ENCODE measurements around the gene MMRN1.
"Not testable (repeated sequence)": the region's sequence is repeated elsewhere in the genome, so short reads cannot be mapped to it uniquely, and the experiment has no call there.

MMRN1 gene

GRCh38 chr4:89876548-89876947, 18.1 kb upstream of the MMRN1 start:
- Histone ChIP-seq H3K27me3 (ENCODE audit: control insufficient read depth in 2 of 2, insufficient read depth in 2 of 2, low read length in 2 of 2) (no peaks in the 10 kb centered on the region), H3K36me3 (ENCODE audit: control insufficient read depth in 2 of 2, insufficient read depth in 2 of 2, low read length in 2 of 2) (no peaks in the 10 kb centered on the region), H3K27ac (ENCODE audit: low read depth in 2 of 2, low read length in 2 of 2) (no peak overlapping the region), H3K9ac (ENCODE audit: low read depth in 1 of 2, low read length in 2 of 2) (no peak overlapping the region), H3K4me1 (ENCODE audit: control insufficient read depth in 2 of 2, insufficient read depth in 2 of 2, low read length in 2 of 2) (no peaks in the 10 kb centered on the region), H3K4me3 (ENCODE audit: low read length in 2 of 2) (no peak overlapping the region), H3K9me3 (ENCODE audit: control insufficient read depth in 2 of 2, low read length in 2 of 2) (no peaks in the 10 kb centered on the region)

- Histone ChIP-seq H3K4me3 (ENCODE audit: low read length in 2 of 2) (no peak overlapping the region), H3K4me1 (ENCODE audit: control insufficient read depth in 2 of 2, insufficient read depth in 2 of 2, low read length in 2 of 2) (no peaks in the 10 kb centered on the region), H3K9ac (ENCODE audit: low read depth in 1 of 2, low read length in 2 of 2) (no peak overlapping the region), H3K36me3 (ENCODE audit: control insufficient read depth in 2 of 2, insufficient read depth in 2 of 2, low read length in 2 of 2) (no peaks in the 10 kb centered on the region), H3K27ac (ENCODE audit: low read depth in 2 of 2, low read length in 2 of 2) (no peak overlapping the region), H3K27me3 (ENCODE audit: control insufficient read depth in 2 of 2, insufficient read depth in 2 of 2, low read length in 2 of 2) (no peaks in the 10 kb centered on the region), H3K9me3 (ENCODE audit: control insufficient read depth in 2 of 2, low read length in 2 of 2) (no peaks in the 10 kb centered on the region)
Measured at GRCh38 chr4:89878611-89879010, 16.0 kb upstream of the MMRN1 start.

GRCh38 chr4:89879215-89879614, 15.4 kb upstream of the MMRN1 start:
- no peak overlapping the region for H3K9ac ChIP-seq (ENCODE audit: low read depth in 1 of 2, low read length in 2 of 2)
- H3K4me3 ChIP-seq (ENCODE audit: low read length in 2 of 2): no peak overlapping the region
- no peak overlapping the region for H3K27ac ChIP-seq (ENCODE audit: low read depth in 2 of 2, low read length in 2 of 2)
- no peaks in the 10 kb centered on the region for H3K27me3 ChIP-seq (ENCODE audit: control insufficient read depth in 2 of 2, insufficient read depth in 2 of 2, low read length in 2 of 2)
- H3K36me3 ChIP-seq (ENCODE audit: control insufficient read depth in 2 of 2, insufficient read depth in 2 of 2, low read length in 2 of 2): no peaks in the 10 kb centered on the region
- no peaks in the 10 kb centered on the region for H3K9me3 ChIP-seq (ENCODE audit: control insufficient read depth in 2 of 2, low read length in 2 of 2)
- H3K4me1 ChIP-seq (ENCODE audit: control insufficient read depth in 2 of 2, insufficient read depth in 2 of 2, low read length in 2 of 2): no peaks in the 10 kb centered on the region

- Histone ChIP-seq H3K4me1 (ENCODE audit: control insufficient read depth in 2 of 2, insufficient read depth in 2 of 2, low read length in 2 of 2) (no peaks in the 10 kb centered on the region), H3K9me3 (ENCODE audit: control insufficient read depth in 2 of 2, low read length in 2 of 2) (no peaks in the 10 kb centered on the region), H3K9ac (ENCODE audit: low read depth in 1 of 2, low read length in 2 of 2) (no peak overlapping the region), H3K36me3 (ENCODE audit: control insufficient read depth in 2 of 2, insufficient read depth in 2 of 2, low read length in 2 of 2) (no peaks in the 10 kb centered on the region), H3K27ac (ENCODE audit: low read depth in 2 of 2, low read length in 2 of 2) (no peak overlapping the region), H3K4me3 (ENCODE audit: low read length in 2 of 2) (no peak overlapping the region), H3K27me3 (ENCODE audit: control insufficient read depth in 2 of 2, insufficient read depth in 2 of 2, low read length in 2 of 2) (peaks cover 0 to 2% of the 10 kb centered on the region in 2 donors)
Measured at GRCh38 chr4:89889289-89889688, 5.4 kb upstream of the MMRN1 start.

- Histone ChIP-seq H3K36me3 (ENCODE audit: control insufficient read depth in 2 of 2, insufficient read depth in 2 of 2, low read length in 2 of 2) (no peaks in the 10 kb centered on the region), H3K27me3 (ENCODE audit: control insufficient read depth in 2 of 2, insufficient read depth in 2 of 2, low read length in 2 of 2) (no peaks in the 10 kb centered on the region), H3K4me3 (ENCODE audit: low read length in 2 of 2) (no peak overlapping the region), H3K9me3 (ENCODE audit: control insufficient read depth in 2 of 2, low read length in 2 of 2) (no peaks in the 10 kb centered on the region), H3K27ac (ENCODE audit: low read depth in 2 of 2, low read length in 2 of 2) (no peak overlapping the region), H3K4me1 (ENCODE audit: control insufficient read depth in 2 of 2, insufficient read depth in 2 of 2, low read length in 2 of 2) (no peaks in the 10 kb centered on the region), H3K9ac (ENCODE audit: low read depth in 1 of 2, low read length in 2 of 2) (no peak overlapping the region)
Measured at GRCh38 chr4:89897867-89898266, 3.2 kb downstream of the MMRN1 start.

GRCh38 chr4:89898304-89898716, 3.7 kb downstream of the MMRN1 start:
- no peak overlapping the region for H3K9ac ChIP-seq (ENCODE audit: low read depth in 1 of 2, low read length in 2 of 2)
- H3K4me1 ChIP-seq (ENCODE audit: control insufficient read depth in 2 of 2, insufficient read depth in 2 of 2, low read length in 2 of 2): no peaks in the 10 kb centered on the region
- no peak overlapping the region for H3K27ac ChIP-seq (ENCODE audit: low read depth in 2 of 2, low read length in 2 of 2)
- no peaks in the 10 kb centered on the region for H3K9me3 ChIP-seq (ENCODE audit: control insufficient read depth in 2 of 2, low read length in 2 of 2)
- H3K27me3 ChIP-seq (ENCODE audit: control insufficient read depth in 2 of 2, insufficient read depth in 2 of 2, low read length in 2 of 2): no peaks in the 10 kb centered on the region
- H3K36me3 ChIP-seq (ENCODE audit: control insufficient read depth in 2 of 2, insufficient read depth in 2 of 2, low read length in 2 of 2): no peaks in the 10 kb centered on the region
- H3K4me3 ChIP-seq (ENCODE audit: low read length in 2 of 2): no peak overlapping the region

- H3K27me3 ChIP-seq (ENCODE audit: control insufficient read depth in 2 of 2, insufficient read depth in 2 of 2, low read length in 2 of 2): no peaks in the 10 kb centered on the region
- H3K9ac ChIP-seq (ENCODE audit: low read depth in 1 of 2, low read length in 2 of 2): no peak overlapping the region
- H3K4me3 ChIP-seq (ENCODE audit: low read length in 2 of 2): no peak overlapping the region
- no peaks in the 10 kb centered on the region for H3K36me3 ChIP-seq (ENCODE audit: control insufficient read depth in 2 of 2, insufficient read depth in 2 of 2, low read length in 2 of 2)
- H3K4me1 ChIP-seq (ENCODE audit: control insufficient read depth in 2 of 2, insufficient read depth in 2 of 2, low read length in 2 of 2): no peaks in the 10 kb centered on the region
- H3K27ac ChIP-seq (ENCODE audit: low read depth in 2 of 2, low read length in 2 of 2): no peak overlapping the region
- no peaks in the 10 kb centered on the region for H3K9me3 ChIP-seq (ENCODE audit: control insufficient read depth in 2 of 2, low read length in 2 of 2)
Measured at GRCh38 chr4:89899152-89899551, 4.5 kb downstream of the MMRN1 start.

GRCh38 chr4:89899854-89900253, 5.2 kb downstream of the MMRN1 start:
- H3K4me1 ChIP-seq (ENCODE audit: control insufficient read depth in 2 of 2, insufficient read depth in 2 of 2, low read length in 2 of 2): no peaks in the 10 kb centered on the region
- no peak overlapping the region for H3K4me3 ChIP-seq (ENCODE audit: low read length in 2 of 2)
- H3K36me3 ChIP-seq (ENCODE audit: control insufficient read depth in 2 of 2, insufficient read depth in 2 of 2, low read length in 2 of 2): no peaks in the 10 kb centered on the region
- no peak overlapping the region for H3K9ac ChIP-seq (ENCODE audit: low read depth in 1 of 2, low read length in 2 of 2)
- no peaks in the 10 kb centered on the region for H3K27me3 ChIP-seq (ENCODE audit: control insufficient read depth in 2 of 2, insufficient read depth in 2 of 2, low read length in 2 of 2)
- H3K27ac ChIP-seq (ENCODE audit: low read depth in 2 of 2, low read length in 2 of 2): no peak overlapping the region
- H3K9me3 ChIP-seq (ENCODE audit: control insufficient read depth in 2 of 2, low read length in 2 of 2): no peaks in the 10 kb centered on the region

GRCh38 chr4:89901808-89902431, 7.3 kb downstream of the MMRN1 start:
- H3K4me3 ChIP-seq (ENCODE audit: low read length in 2 of 2); H3K4me1 ChIP-seq (ENCODE audit: control insufficient read depth in 2 of 2, insufficient read depth in 2 of 2, low read length in 2 of 2); H3K27me3 ChIP-seq (ENCODE audit: control insufficient read depth in 2 of 2, insufficient read depth in 2 of 2, low read length in 2 of 2); H3K27ac ChIP-seq (ENCODE audit: low read depth in 2 of 2, low read length in 2 of 2); H3K9ac ChIP-seq (ENCODE audit: low read depth in 1 of 2, low read length in 2 of 2); H3K36me3 ChIP-seq (ENCODE audit: control insufficient read depth in 2 of 2, insufficient read depth in 2 of 2, low read length in 2 of 2); H3K9me3 ChIP-seq (ENCODE audit: control insufficient read depth in 2 of 2, low read length in 2 of 2): not testable (repeated sequence)

- H3K9ac ChIP-seq (ENCODE audit: low read depth in 1 of 2, low read length in 2 of 2): no peak overlapping the region
- H3K27me3 ChIP-seq (ENCODE audit: control insufficient read depth in 2 of 2, insufficient read depth in 2 of 2, low read length in 2 of 2): no peaks in the 10 kb centered on the region
- no peak overlapping the region for H3K4me3 ChIP-seq (ENCODE audit: low read length in 2 of 2)
- H3K27ac ChIP-seq (ENCODE audit: low read depth in 2 of 2, low read length in 2 of 2): no peak overlapping the region
- no peaks in the 10 kb centered on the region for H3K4me1 ChIP-seq (ENCODE audit: control insufficient read depth in 2 of 2, insufficient read depth in 2 of 2, low read length in 2 of 2)
- H3K9me3 ChIP-seq (ENCODE audit: control insufficient read depth in 2 of 2, low read length in 2 of 2): no peaks in the 10 kb centered on the region
- no peaks in the 10 kb centered on the region for H3K36me3 ChIP-seq (ENCODE audit: control insufficient read depth in 2 of 2, insufficient read depth in 2 of 2, low read length in 2 of 2)
Measured at GRCh38 chr4:89904524-89904923, 9.9 kb downstream of the MMRN1 start.

GRCh38 chr4:89906316-89906715, 11.7 kb downstream of the MMRN1 start:
- H3K27me3 ChIP-seq (ENCODE audit: control insufficient read depth in 2 of 2, insufficient read depth in 2 of 2, low read length in 2 of 2): no peaks in the 10 kb centered on the region
- no peak overlapping the region for H3K27ac ChIP-seq (ENCODE audit: low read depth in 2 of 2, low read length in 2 of 2)
- no peak overlapping the region for H3K4me3 ChIP-seq (ENCODE audit: low read length in 2 of 2)
- no peaks in the 10 kb centered on the region for H3K36me3 ChIP-seq (ENCODE audit: control insufficient read depth in 2 of 2, insufficient read depth in 2 of 2, low read length in 2 of 2)
- no peak overlapping the region for H3K9ac ChIP-seq (ENCODE audit: low read depth in 1 of 2, low read length in 2 of 2)
- H3K4me1 ChIP-seq (ENCODE audit: control insufficient read depth in 2 of 2, insufficient read depth in 2 of 2, low read length in 2 of 2): no peaks in the 10 kb centered on the region
- no peaks in the 10 kb centered on the region for H3K9me3 ChIP-seq (ENCODE audit: control insufficient read depth in 2 of 2, low read length in 2 of 2)

Data from mucosa of rectum (tissue), 2 donors.